GM23338 (cell line): Measurements from ENCODE around the gene KEAP1. TPM values are rescaled to one million over a fixed set of nuclear protein-coding genes. Genes with fewer than 3 reads are reported as not detected.

Experiments used
- EZH2 ChIP-seq: fragments of 200-600 bp; sonication (generic); IDR thresholded peaks from one replicate; pipeline ENCODE4 v1.8.0; 2017; ENCODE audit warnings: antibody characterized with exemption, mild to moderate bottlenecking, low read depth; ENCODE audit not compliant: unreplicated experiment
- EZH2phosphoT487 ChIP-seq: fragments of 200-600 bp; sonication (generic); IDR thresholded peaks from one replicate; pipeline ENCODE4 v1.8.1; 2018; ENCODE audit warnings: antibody characterized with exemption; ENCODE audit not compliant: unreplicated experiment
- JUNB ChIP-seq: IDR thresholded peaks from one replicate; pipeline ENCODE4 v1.6.1; 2016; ENCODE audit warnings: antibody characterized with exemption; ENCODE audit not compliant: unreplicated experiment
- POLR2AphosphoS5 ChIP-seq: IDR thresholded peaks from 2 replicates; pipeline ENCODE4 v1.6.1; 2016; ENCODE audit warnings: antibody characterized with exemption, low read depth
- REST ChIP-seq: IDR thresholded peaks from one replicate; pipeline ENCODE4 v1.6.1; 2018; ENCODE audit warnings: antibody characterized with exemption; ENCODE audit not compliant: unreplicated experiment
- ZNF114 ChIP-seq: fragments of 250-450 bp; sonication (Bioruptor Pico); IDR thresholded peaks from 2 replicates; pipeline ENCODE4 v1.5.0; 2020; ENCODE audit warnings: mild to moderate bottlenecking, moderate library complexity
- ZNF462 ChIP-seq: fragments of 250-450 bp; sonication (Bioruptor Pico); IDR thresholded peaks from 2 replicates; pipeline ENCODE4 v1.5.0; 2020; ENCODE audit warnings: mild to moderate bottlenecking, moderate library complexity
- polyA plus RNA-seq: library from polyadenylated mRNA; unstranded; fragments of >200 nt; fragmentation: Nextera tagmentation; extraction: Ambion mirVana; gene quantifications from 2 replicates; pipeline ENCODE4 v1.2.1, GENCODE V29; 2016
- total RNA-seq: library from RNA; depleted of rRNA; stranded (reverse); fragments of >200 nt; shearing (Covaris generic); gene quantifications from 2 replicates; pipeline ENCODE4 v1.2.3, GENCODE V29; 2014

The KEAP1 gene
- total and polyA plus RNA-seq, 2 experiments from 2014 or later = 57.8 to 77.5 TPM

GRCh38 chr19:10521461-10522171 lies 18.5 kb upstream of the KEAP1 start (continued):
- TF ChIP-seq ZNF462 (CRISPR knock-in tag) = no peak
- no peak for TF ChIP-seq POLR2AphosphoS5
- TF ChIP-seq JUNB = no peak
- no peak for TF ChIP-seq REST
- no peak for TF ChIP-seq ZNF114
- TF ChIP-seq EZH2phosphoT487 = no peak
- no peak for TF ChIP-seq EZH2
